Thymus (tissue), 11 donors: Measurements from ENCODE around the gene PCBP3. TPM values are rescaled to one million over a fixed set of nuclear protein-coding genes. Genes with fewer than 3 reads are reported as not detected.

Experiments
- DNase-seq, 9 donors: peaks; one replicate each; pipeline ENCODE4 v3.0.0-alpha.2; 2013; ENCODE audit warnings: low spot score in 9 of 9, low read depth in 6 of 9, missing footprints in 1 of 9
- H3K27ac ChIP-seq, 2 donors: one replicate each; pipeline ENCODE4 v1.5.1; 2013; ENCODE audit warnings: control low read depth in 1 of 2, low read depth in 1 of 2, low read length in 1 of 2, mild to moderate bottlenecking in 1 of 2, moderate library complexity in 1 of 2
- H3K27me3 ChIP-seq, 2 donors: one replicate each; pipeline ENCODE4 v1.5.1; 2013; ENCODE audit warnings: low read length in 1 of 2; ENCODE audit not compliant: control insufficient read depth in 2 of 2, insufficient read depth in 1 of 2
- H3K36me3 ChIP-seq, 2 donors: one replicate each; pipeline ENCODE4 v1.5.1; 2013; ENCODE audit warnings: low read length in 1 of 2, mild to moderate bottlenecking in 1 of 2, moderate library complexity in 1 of 2; ENCODE audit not compliant: control insufficient read depth in 2 of 2, insufficient read depth in 2 of 2
- H3K4me1 ChIP-seq, 2 donors: one replicate each; pipeline ENCODE4 v1.5.1; 2013; ENCODE audit warnings: low read length in 2 of 2; ENCODE audit not compliant: control insufficient read depth in 2 of 2, insufficient read depth in 2 of 2
- H3K4me3 ChIP-seq, 2 donors: one replicate each; pipeline ENCODE4 v1.5.1; 2013; ENCODE audit warnings: low read length in 2 of 2, control low read depth in 1 of 2, mild to moderate bottlenecking in 1 of 2
- H3K9me3 ChIP-seq, 2 donors: one replicate each; pipeline ENCODE4 v1.5.1; 2013; ENCODE audit warnings: low read length in 1 of 2, mild to moderate bottlenecking in 1 of 2; ENCODE audit not compliant: control insufficient read depth in 2 of 2, insufficient read depth in 1 of 2
- WGBS: extraction: QIAGEN DNeasy Blood & Tissue Kit; methylation state at CpG from one replicate; pipeline ENCODE4 v1.1.7; 2013; 5-methylcytosine and 5-hydroxymethylcytosine counted together
- polyA plus RNA-seq: library from polyadenylated mRNA; stranded (reverse); fragments of 200-250 nt; gene quantifications from one replicate; pipeline ENCODE4 v1.2.3, GENCODE V29; 2013
- total RNA-seq: library from RNA; stranded (reverse); fragments of 120-200 nt; gene quantifications from one replicate; pipeline ENCODE4 v1.2.4, GENCODE V29; 2013
- donor health status: healthy.

PCBP3 gene
- total and polyA plus RNA-seq, 2 donors, result 12.8 to 44.9 TPM

- Histone ChIP-seq H3K9me3 (no peaks in the 10 kb centered on the region), H3K27ac (no peak overlapping the region), H3K4me3 (no peak overlapping the region), H3K36me3 (peaks cover 6% of the 10 kb centered on the region in 2 donors), H3K4me1 (peaks cover 0 to 14% of the 10 kb centered on the region in 2 donors), H3K27me3 (no peaks in the 10 kb centered on the region)
- WGBS, result 89% methylated on average over 6 of the region's 6 CpGs
- no peak for DNase-seq
These were observed 78.1 kb downstream of the PCBP3 start for GRCh38 chr21:45721671-45722070.

- Histone ChIP-seq H3K4me1 (peaks cover 0 to 14% of the 10 kb centered on the region in 2 donors), H3K4me3 (no peak overlapping the region), H3K27ac (no peak overlapping the region), H3K27me3 (no peaks in the 10 kb centered on the region), H3K36me3 (peaks cover 6% of the 10 kb centered on the region in 2 donors), H3K9me3 (no peaks in the 10 kb centered on the region)
- WGBS, result 97% methylated on average over 10 of the region's 10 CpGs
- no peak for DNase-seq
These were observed 79.8 kb downstream of the PCBP3 start for GRCh38 chr21:45723049-45723958.

GRCh38 chr21:45724345-45724961 lies 80.9 kb downstream of the PCBP3 start:
- no peaks in the 10 kb centered on the region for H3K9me3 ChIP-seq
- DNase-seq, result no peak
- H3K4me3 ChIP-seq, result no peak overlapping the region
- peaks cover 0 to 7% of the 10 kb centered on the region in 2 donors for H3K4me1 ChIP-seq
- H3K27me3 ChIP-seq, result no peaks in the 10 kb centered on the region
- H3K27ac ChIP-seq, result no peak overlapping the region
- peaks cover 2 to 6% of the 10 kb centered on the region in 2 donors for H3K36me3 ChIP-seq
- 88% methylated on average over 13 of the region's 13 CpGs for WGBS

- H3K9me3 ChIP-seq, result no peaks in the 10 kb centered on the region
- DNase-seq, result no peak
- H3K36me3 ChIP-seq, result peaks cover 0 to 3% of the 10 kb centered on the region in 2 donors
- H3K4me1 ChIP-seq, result peaks cover 0 to 7% of the 10 kb centered on the region in 2 donors
- H3K27me3 ChIP-seq, result no peaks in the 10 kb centered on the region
- H3K27ac ChIP-seq, result no peak overlapping the region
- 95% methylated on average over 10 of the region's 10 CpGs for WGBS
- no peak overlapping the region for H3K4me3 ChIP-seq
These were observed 81.7 kb downstream of the PCBP3 start for GRCh38 chr21:45724994-45725843.

GRCh38 chr21:45725844-45726200 lies 82.3 kb downstream of the PCBP3 start:
- H3K4me1 ChIP-seq, result peaks cover 0 to 7% of the 10 kb centered on the region in 2 donors
- H3K27me3 ChIP-seq, result no peaks in the 10 kb centered on the region
- no peaks in the 10 kb centered on the region for H3K36me3 ChIP-seq
- no peaks in the 10 kb centered on the region for H3K9me3 ChIP-seq
- no peak overlapping the region for H3K4me3 ChIP-seq
- no peak for DNase-seq
- 83% methylated on average over 7 of the region's 7 CpGs for WGBS
- H3K27ac ChIP-seq, result no peak overlapping the region

- peaks cover 0 to 7% of the 10 kb centered on the region in 2 donors for H3K4me1 ChIP-seq
- 96% methylated on average over 10 of the region's 10 CpGs for WGBS
These were observed 82.9 kb downstream of the PCBP3 start for GRCh38 chr21:45726438-45726837.

GRCh38 chr21:45727390-45727789 lies 83.9 kb downstream of the PCBP3 start:
- no peak overlapping the region for H3K27ac ChIP-seq
- WGBS, result 99% methylated on average over 2 of the region's 2 CpGs

More at GRCh38 chr21:45726438-45726837, 82.9 kb downstream of the PCBP3 start:
- Histone ChIP-seq H3K9me3 (no peaks in the 10 kb centered on the region), H3K4me3 (no peak overlapping the region), H3K27ac (no peak overlapping the region), H3K36me3 (peaks cover 0 to 3% of the 10 kb centered on the region in 2 donors), H3K27me3 (no peaks in the 10 kb centered on the region)
- no peak for DNase-seq

GRCh38 chr21:45735259-45736000 lies 91.9 kb downstream of the PCBP3 start:
- DNase-seq, result no peak
- Histone ChIP-seq H3K36me3 (peaks cover 7 to 25% of the 10 kb centered on the region in 2 donors), H3K27me3 (no peaks in the 10 kb centered on the region), H3K27ac (no peak overlapping the region), H3K4me1 (peaks cover 0 to 6% of the 10 kb centered on the region in 2 donors), H3K9me3 (no peaks in the 10 kb centered on the region), H3K4me3 (no peak overlapping the region)
- WGBS, result 97% methylated on average over 14 of the region's 14 CpGs

More at GRCh38 chr21:45727390-45727789, 83.9 kb downstream of the PCBP3 start:
- no peaks in the 10 kb centered on the region for H3K27me3 ChIP-seq
- H3K36me3 ChIP-seq, result peaks cover 0 to 3% of the 10 kb centered on the region in 2 donors
- no peaks in the 10 kb centered on the region for H3K9me3 ChIP-seq
- no peak overlapping the region for H3K4me3 ChIP-seq
- no peak for DNase-seq
- peaks cover 0 to 7% of the 10 kb centered on the region in 2 donors for H3K4me1 ChIP-seq
